LNCaP clone FGC (cell line): ENCODE measurements around the gene ADD1.

Source experiments
- DNase-seq: peaks from one replicate; pipeline ENCODE4 v3.0.0-alpha.2; 2011; ENCODE audit warnings: low read depth
- H3K4me3 ChIP-seq: 2 replicates; pipeline ENCODE4 v1.5.1; 2011; ENCODE audit warnings: mild to moderate bottlenecking, low read depth, low read length, control low read depth
- CTCF ChIP-seq: IDR thresholded peaks from 2 replicates; pipeline ENCODE4 v1.5.1; 2012; ENCODE audit warnings: mild to moderate bottlenecking; ENCODE audit not compliant: control insufficient read depth, insufficient read depth; ENCODE audit errors: extremely low read depth

The ADD1 gene

GRCh38 chr4:2806390-2807355 lies 37.0 kb upstream of the ADD1 start:
- no peak for DNase-seq
- no peak for TF ChIP-seq CTCF
- no peak overlapping the region for H3K4me3 ChIP-seq

GRCh38 chr4:2807571-2807970 lies 36.1 kb upstream of the ADD1 start:
- no peak for DNase-seq
- H3K4me3 ChIP-seq: no peak overlapping the region
- TF ChIP-seq CTCF: no peak

- no peak for DNase-seq
- TF ChIP-seq CTCF: no peak
- H3K4me3 ChIP-seq: no peak overlapping the region
These were observed 35.6 kb upstream of the ADD1 start for GRCh38 chr4:2808001-2808400.

GRCh38 chr4:2809610-2810180 lies 33.9 kb upstream of the ADD1 start:
- DNase-seq: no peak
- TF ChIP-seq CTCF: no peak
- no peak overlapping the region for H3K4me3 ChIP-seq

- no peak for DNase-seq
- no peak overlapping the region for H3K4me3 ChIP-seq
- no peak for TF ChIP-seq CTCF
These were observed 33.3 kb upstream of the ADD1 start for GRCh38 chr4:2810388-2810787.

GRCh38 chr4:2811830-2812611 lies 31.6 kb upstream of the ADD1 start:
- H3K4me3 ChIP-seq: peak overlapping the region; percentile 68
- DNase-seq: peak; percentile 71
- TF ChIP-seq CTCF: no peak
